Measurements from ENCODE around the gene PWP2.

The PWP2 gene

DNA sequence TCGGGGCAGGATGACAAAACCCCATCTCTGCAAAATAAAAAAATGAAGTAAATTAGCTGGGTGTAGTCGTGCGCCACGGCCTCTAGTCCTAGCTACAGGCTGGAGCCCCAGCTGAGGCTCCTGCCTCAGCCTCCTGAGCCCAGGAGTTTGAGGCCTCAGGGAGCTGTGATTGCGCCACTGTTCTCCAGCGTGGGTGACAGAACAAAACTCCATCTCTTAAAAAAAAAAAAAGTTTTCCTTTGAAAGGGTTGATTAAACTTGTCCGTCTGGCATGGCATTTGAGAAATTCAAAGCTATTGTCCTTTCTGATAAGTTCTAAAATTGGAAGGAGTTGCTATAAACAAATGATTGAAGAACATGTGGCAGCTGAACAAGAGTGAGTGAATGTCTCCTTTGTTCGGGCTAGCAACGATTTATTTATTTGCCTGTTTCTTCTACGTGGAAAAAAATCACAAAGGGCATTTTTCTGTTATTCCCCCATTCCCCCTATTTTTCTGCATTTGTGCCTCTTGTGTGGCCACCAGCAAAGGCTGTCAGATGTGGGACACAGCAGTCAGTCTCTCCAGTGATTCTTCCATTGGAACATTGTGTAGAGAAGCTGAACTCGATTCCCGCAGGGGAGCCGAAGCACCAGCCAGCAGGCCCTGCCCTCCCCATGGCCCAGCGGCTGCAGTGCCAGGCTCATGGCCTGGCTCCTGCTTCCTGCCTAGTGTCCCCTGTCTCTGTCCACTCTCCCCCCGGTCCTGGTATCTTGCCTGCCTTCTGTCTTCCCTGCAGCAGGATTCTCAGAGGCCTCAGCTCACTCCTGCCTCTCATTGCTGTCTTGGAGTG lies 21.5 kb upstream of the PWP2 start (continued):
- TF ChIP-seq ZNF76 (tag by site-specific recombination; IDR thresholded peaks at IDR 0.05; ENCODE audit: borderline replicate concordance, low read depth): no peak
- TF ChIP-seq ZFP69B (tag by site-specific recombination; IDR thresholded peaks at IDR 0.05): no peak
- TF ChIP-seq ZNF510 (tag by site-specific recombination; IDR thresholded peaks at IDR 0.05; ENCODE audit: insufficient replicate concordance): no peak

- H3K9me3 ChIP-seq (ENCODE audit: control insufficient read depth, insufficient read depth, low read depth, low read length): no peaks in the 10 kb centered on the region
- no peaks in the 10 kb centered on the region for H3K4me1 ChIP-seq (ENCODE audit: control insufficient read depth, insufficient read depth, low read length)
- H3K27ac ChIP-seq (ENCODE audit: extremely low read depth, low read depth, low read length): no peak overlapping the region
- H3K4me3 ChIP-seq (ENCODE audit: low read depth, low read length): no peak overlapping the region
- peaks cover 10 to 88% of the 10 kb centered on the region in 2 experiments for H3K36me3 ChIP-seq (ENCODE audit: control insufficient read depth in 2 of 2, insufficient read depth in 1 of 2, low read length in 2 of 2)
- no peak for TF ChIP-seq ZSCAN23 (tag by site-specific recombination; IDR thresholded peaks at IDR 0.05)
- TF ChIP-seq ZNF701 (tag by site-specific recombination; IDR thresholded peaks at IDR 0.05): no peak
- TF ChIP-seq ZNF175 (tag by site-specific recombination; IDR thresholded peaks at IDR 0.05): no peak
- TF ChIP-seq, protein P1, sequence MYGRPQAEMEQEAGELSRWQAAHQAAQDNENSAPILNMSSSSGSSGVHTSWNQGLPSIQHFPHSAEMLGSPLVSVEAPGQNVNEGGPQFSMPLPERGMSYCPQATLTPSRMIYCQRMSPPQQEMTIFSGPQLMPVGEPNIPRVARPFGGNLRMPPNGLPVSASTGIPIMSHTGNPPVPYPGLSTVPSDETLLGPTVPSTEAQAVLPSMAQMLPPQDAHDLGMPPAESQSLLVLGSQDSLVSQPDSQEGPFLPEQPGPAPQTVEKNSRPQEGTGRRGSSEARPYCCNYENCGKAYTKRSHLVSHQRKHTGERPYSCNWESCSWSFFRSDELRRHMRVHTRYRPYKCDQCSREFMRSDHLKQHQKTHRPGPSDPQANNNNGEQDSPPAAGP (tag by site-specific recombination; IDR thresholded peaks at IDR 0.05): no peak
- TF ChIP-seq OVOL3 (tag by site-specific recombination; IDR thresholded peaks at IDR 0.05): no peak
- TF ChIP-seq ZNF416 (tag by site-specific recombination; IDR thresholded peaks at IDR 0.05): no peak
- TF ChIP-seq ZNF366 (tag by site-specific recombination; conservative IDR thresholded peaks at IDR 0.05): no peak
- ChIA-PET CTCF (no interaction called here), POLR2A (no interaction called here)
Measured at GRCh38 chr21:44086636-44087425, 20.4 kb upstream of the PWP2 start.

- TF ChIP-seq ZNF544 (tag by site-specific recombination; IDR thresholded peaks at IDR 0.05): no peak
- Histone ChIP-seq H3K4me3 (ENCODE audit: low read depth, low read length) (no peak overlapping the region), H3K4me1 (ENCODE audit: control insufficient read depth, insufficient read depth, low read length) (no peaks in the 10 kb centered on the region), H3K27ac (ENCODE audit: extremely low read depth, low read depth, low read length) (no peak overlapping the region), H3K9me3 (ENCODE audit: control insufficient read depth, insufficient read depth, low read depth, low read length) (no peaks in the 10 kb centered on the region), H3K36me3 (ENCODE audit: control insufficient read depth in 2 of 2, insufficient read depth in 1 of 2, low read length in 2 of 2) (peaks cover 12 to 86% of the 10 kb centered on the region in 2 experiments)
- ChIA-PET CTCF (no interaction called here), POLR2A (no interaction called here)
Measured at GRCh38 chr21:44087426-44088400, 19.5 kb upstream of the PWP2 start.

DNA sequence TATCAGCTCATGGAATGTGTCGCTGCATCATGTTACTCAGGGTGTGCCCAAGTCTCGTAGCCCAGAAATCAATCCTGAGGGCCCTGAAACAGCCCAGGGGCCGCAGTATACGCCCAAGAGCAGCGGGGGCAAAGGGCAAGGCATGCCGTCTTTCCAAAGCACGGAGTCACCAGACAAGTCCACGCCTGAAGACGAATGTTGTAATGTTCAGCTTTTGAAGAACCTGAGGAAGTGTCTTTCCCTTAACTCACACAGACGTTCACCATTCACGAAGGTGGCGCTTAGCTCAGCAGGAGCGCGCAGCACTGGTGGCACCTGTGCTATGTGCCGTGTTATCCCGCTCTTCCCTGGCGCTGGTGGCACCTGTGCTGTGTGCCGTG lies 18.8 kb upstream of the PWP2 start:
- ChIA-PET CTCF (no interaction called here), POLR2A (no interaction called here)
- peaks cover 15 to 85% of the 10 kb centered on the region in 2 experiments for H3K36me3 ChIP-seq (ENCODE audit: control insufficient read depth in 2 of 2, insufficient read depth in 1 of 2, low read length in 2 of 2)
- no peaks in the 10 kb centered on the region for H3K9me3 ChIP-seq (ENCODE audit: control insufficient read depth, insufficient read depth, low read depth, low read length)
- H3K4me1 ChIP-seq (ENCODE audit: control insufficient read depth, insufficient read depth, low read length): no peaks in the 10 kb centered on the region
- H3K4me3 ChIP-seq (ENCODE audit: low read depth, low read length): no peak overlapping the region
- H3K27ac ChIP-seq (ENCODE audit: extremely low read depth, low read depth, low read length): no peak overlapping the region
- no peak for TF ChIP-seq RBAK (tag by site-specific recombination; IDR thresholded peaks at IDR 0.05)
- TF ChIP-seq ZNF677 (tag by site-specific recombination; IDR thresholded peaks at IDR 0.05): no peak
- TF ChIP-seq ZNF2 (tag by site-specific recombination; IDR thresholded peaks at IDR 0.05): no peak
- TF ChIP-seq ZNF341 (tag by site-specific recombination; IDR thresholded peaks at IDR 0.05; ENCODE audit: low read depth): no peak
- no peak for TF ChIP-seq ZSCAN23 (tag by site-specific recombination; IDR thresholded peaks at IDR 0.05)
- no peak for TF ChIP-seq ZSCAN5A (tag by site-specific recombination; IDR thresholded peaks at IDR 0.05)
- no peak for TF ChIP-seq ZNF202 (tag by site-specific recombination; IDR thresholded peaks at IDR 0.05; ENCODE audit: borderline replicate concordance)
- no peak for TF ChIP-seq ZNF501 (tag by site-specific recombination; IDR thresholded peaks at IDR 0.05)
- no peak for TF ChIP-seq MZF1 (tag by site-specific recombination; IDR thresholded peaks at IDR 0.05; ENCODE audit: borderline replicate concordance)
- no peak for TF ChIP-seq ZBTB48 (tag by site-specific recombination; IDR thresholded peaks at IDR 0.05)
- no peak for TF ChIP-seq HOXC10 (CRISPR knock-in tag; IDR thresholded peaks at IDR 0.05)
- no peak for TF ChIP-seq ZNF623 (tag by site-specific recombination; IDR thresholded peaks at IDR 0.05)
- no peak for TF ChIP-seq ZNF837 (tag by site-specific recombination; IDR thresholded peaks at IDR 0.05)
- TF ChIP-seq ZNF112 (tag by site-specific recombination; IDR thresholded peaks at IDR 0.05): no peak
- TF ChIP-seq ZNF221 (tag by site-specific recombination; IDR thresholded peaks at IDR 0.05; ENCODE audit: borderline replicate concordance): no peak
- TF ChIP-seq ZNF560 (tag by site-specific recombination; IDR thresholded peaks at IDR 0.05; ENCODE audit: borderline replicate concordance): no peak

All from HEK293 (cell line).